Suppressor macrophage (primary cell): Measurements from ENCODE around the gene TAF8.
A peak's percentile ranks its signal among the peaks of the same experiment; 100 is the strongest.
"Not testable (repeated sequence)": the region's sequence is repeated elsewhere in the genome, so short reads cannot be mapped to it uniquely, and the experiment has no call there.

ENCODE experiments used
- DNase-seq, 4 experiments: peaks; one replicate each; pipeline ENCODE4 v3.0.0-alpha.2; 2020 to 2022
- total RNA-seq, 17 experiments: gene quantifications; one replicate each; lab custom pipeline; 2026; ENCODE audit warnings: mixed read lengths in 6 of 17, inconsistent platforms in 3 of 17; lab: John Stamatoyannopoulos, UW

Gene TAF8, protein sequence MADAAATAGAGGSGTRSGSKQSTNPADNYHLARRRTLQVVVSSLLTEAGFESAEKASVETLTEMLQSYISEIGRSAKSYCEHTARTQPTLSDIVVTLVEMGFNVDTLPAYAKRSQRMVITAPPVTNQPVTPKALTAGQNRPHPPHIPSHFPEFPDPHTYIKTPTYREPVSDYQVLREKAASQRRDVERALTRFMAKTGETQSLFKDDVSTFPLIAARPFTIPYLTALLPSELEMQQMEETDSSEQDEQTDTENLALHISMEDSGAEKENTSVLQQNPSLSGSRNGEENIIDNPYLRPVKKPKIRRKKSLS
- total RNA-seq, result 16.0 to 34.3 (median 24.3) reads per million in 17 experiments

GRCh38 chr6:42050297-42051267 is at the start of gene TAF8:
Gene TAF8 (plus strand): TSS chr6:42050524. CDS start chr6:42050542, 18 bp downstream.
- DNase-seq, result peak; percentile 93 to 96 (median 95)

GRCh38 chr6:42001506-42001905 is 48.8 kb upstream of the TAF8 start:
- no peak for DNase-seq

- DNase-seq, result not testable (repeated sequence)
These were observed 46.7 kb upstream of the TAF8 start for GRCh38 chr6:42003658-42004057.

DNA sequence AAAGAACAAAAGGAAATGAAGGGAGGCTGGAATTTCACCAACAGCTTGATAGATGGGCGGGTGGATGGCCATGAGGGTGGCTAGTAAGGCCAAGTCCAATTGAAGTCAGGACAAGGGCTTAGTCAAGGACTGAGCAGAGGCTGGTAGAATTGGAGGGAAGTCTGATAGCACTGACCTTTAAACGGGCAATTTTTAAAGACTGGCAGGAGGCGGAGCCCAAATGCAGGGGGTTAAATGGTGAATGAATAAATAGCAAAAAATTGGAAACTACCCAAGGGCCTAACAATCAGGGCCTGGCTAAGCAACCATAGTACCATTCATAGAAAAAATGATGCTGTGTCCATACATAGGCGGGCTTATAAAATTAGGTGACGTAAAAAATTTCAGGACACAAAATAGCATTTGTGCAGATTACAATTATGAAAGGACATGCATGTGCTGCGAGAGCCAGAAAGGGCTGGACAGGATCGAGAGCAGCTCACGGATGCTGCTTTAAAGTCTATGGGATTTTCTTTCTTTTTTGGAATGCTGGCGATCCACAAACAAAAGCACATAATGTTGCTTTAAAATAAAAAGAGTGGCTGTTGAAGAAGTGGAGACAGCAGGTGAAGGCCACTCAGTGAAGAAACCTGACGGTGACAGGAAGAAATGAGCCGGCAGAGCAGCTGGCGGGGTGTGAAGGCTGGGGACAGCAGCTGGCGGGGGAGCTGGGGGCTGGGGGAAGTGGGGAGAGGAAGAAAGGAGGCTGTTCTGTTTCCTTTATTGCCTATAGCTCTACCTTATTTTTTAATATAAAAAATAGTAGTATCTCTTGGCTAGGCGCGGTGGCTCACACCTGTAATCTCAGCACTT is 42.8 kb upstream of the TAF8 start:
- peak in 1 of 4 experiments; percentile 23 for DNase-seq

DNA sequence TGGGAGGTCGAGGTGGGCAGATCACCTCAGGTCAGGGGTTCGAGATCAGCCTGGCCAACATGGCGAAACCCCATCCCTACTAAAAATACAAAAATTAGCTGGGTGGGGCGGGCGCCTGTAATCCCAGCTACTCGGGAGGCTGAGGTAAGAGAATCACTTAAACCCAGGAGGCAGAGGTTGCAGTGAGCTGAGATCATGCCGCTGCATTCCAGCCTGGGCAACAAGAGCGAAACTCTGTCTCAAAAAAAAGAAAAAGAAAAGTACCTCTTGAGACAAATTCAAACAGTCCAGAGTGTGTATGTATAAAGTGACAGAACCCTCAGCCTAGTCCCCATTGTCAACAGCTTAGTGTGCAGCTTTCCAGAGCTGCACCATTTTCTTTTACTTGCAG is 42.2 kb upstream of the TAF8 start:
- not testable (repeated sequence) for DNase-seq

DNA sequence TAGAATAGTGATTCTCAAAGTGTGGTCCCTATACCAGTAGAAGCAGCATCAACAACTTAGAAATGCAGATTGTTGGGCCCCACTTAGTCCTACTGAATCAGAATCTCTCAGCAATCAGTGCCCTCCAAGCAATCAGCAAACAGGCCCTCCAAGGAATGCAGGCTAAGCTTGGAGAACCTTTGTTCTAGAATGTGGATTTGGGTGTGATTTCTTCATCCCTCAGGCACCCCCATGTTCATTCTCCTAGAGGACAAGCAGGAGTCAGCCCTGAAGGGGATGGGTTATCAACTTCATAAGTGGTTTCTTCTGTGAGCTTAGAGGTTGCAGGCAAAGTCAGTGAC is 40.5 kb upstream of the TAF8 start:
- DNase-seq, result no peak

DNA sequence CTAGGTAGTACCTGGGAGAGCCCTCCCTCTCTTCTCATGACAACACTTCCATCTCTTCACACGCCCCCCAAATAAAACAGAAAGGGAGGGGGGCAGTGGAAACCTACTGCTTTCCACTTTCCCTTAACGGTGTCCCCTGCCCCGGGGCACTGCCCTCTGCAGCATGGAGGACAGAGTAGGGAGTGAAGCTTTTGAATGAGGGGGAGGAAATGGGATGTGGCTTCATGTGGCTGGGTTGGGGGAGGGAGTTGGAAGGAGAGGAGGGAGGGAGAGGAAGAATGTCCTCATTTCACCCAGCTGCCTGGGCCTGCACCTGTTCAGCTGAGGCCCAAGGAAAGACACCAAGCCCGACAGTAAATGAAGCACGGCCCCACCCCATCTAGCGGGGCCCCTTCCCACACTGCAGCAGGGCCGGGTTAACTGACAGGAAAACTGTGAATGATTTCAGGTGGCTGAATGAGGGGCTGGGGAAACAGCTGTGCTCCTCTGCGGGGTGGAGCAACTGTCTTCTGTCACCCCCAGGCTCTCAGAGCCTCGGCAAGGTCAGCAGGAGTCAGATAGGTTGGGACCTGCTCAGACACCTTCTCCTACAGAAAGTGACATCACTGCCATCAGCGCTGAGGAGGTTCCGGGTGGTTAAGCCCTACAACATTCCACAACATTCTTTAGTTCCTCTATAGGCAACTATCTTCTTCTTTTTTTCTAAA is 40.0 kb upstream of the TAF8 start:
- DNase-seq, result peak; percentile 48 to 85 (median 70)

DNA sequence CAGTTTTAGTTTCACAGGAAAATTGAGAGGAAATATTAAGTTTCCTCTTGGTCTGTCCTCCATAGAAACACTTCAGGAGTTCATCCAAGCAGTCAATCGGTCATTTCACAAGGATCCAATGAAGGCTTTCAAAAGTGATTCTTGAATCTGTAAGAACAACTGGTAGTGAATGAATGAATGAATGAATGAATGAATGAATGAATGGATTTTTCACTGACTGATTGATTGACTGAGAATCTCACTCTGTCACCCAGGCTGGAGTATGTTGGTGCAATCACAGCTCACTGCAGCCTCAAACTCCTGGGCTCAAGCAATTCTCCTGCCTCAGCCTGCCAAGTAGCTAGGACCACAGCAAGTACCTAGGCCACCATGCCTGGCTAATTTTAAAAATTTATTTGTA is 39.4 kb upstream of the TAF8 start:
- no peak for DNase-seq

GRCh38 chr6:42012501-42013133 is 37.7 kb upstream of the TAF8 start:
- no peak for DNase-seq

DNA sequence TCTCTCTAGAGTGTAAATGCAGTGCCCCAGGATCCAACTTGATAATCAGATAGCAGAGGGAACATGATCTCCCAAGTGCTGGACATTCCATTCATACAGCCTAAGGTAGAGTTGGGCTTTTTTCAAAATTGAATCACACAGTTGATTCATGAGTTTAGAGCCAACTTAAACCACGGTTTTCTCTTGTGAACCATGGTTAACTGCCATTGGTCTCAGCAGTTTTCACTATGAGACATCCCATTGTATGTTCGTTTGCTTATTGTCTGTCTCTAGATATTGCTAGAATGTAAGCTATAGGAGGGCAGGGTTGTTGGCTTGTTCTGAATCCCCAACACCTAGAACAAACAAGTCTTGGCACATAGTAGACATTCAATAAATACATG is 37.2 kb upstream of the TAF8 start:
- DNase-seq, result no peak

GRCh38 chr6:42017021-42017643 is 33.2 kb upstream of the TAF8 start:
- DNase-seq, result peak; percentile 70 to 81 (median 76)

GRCh38 chr6:42020967-42021366 is 29.4 kb upstream of the TAF8 start:
- DNase-seq, result no peak

DNA sequence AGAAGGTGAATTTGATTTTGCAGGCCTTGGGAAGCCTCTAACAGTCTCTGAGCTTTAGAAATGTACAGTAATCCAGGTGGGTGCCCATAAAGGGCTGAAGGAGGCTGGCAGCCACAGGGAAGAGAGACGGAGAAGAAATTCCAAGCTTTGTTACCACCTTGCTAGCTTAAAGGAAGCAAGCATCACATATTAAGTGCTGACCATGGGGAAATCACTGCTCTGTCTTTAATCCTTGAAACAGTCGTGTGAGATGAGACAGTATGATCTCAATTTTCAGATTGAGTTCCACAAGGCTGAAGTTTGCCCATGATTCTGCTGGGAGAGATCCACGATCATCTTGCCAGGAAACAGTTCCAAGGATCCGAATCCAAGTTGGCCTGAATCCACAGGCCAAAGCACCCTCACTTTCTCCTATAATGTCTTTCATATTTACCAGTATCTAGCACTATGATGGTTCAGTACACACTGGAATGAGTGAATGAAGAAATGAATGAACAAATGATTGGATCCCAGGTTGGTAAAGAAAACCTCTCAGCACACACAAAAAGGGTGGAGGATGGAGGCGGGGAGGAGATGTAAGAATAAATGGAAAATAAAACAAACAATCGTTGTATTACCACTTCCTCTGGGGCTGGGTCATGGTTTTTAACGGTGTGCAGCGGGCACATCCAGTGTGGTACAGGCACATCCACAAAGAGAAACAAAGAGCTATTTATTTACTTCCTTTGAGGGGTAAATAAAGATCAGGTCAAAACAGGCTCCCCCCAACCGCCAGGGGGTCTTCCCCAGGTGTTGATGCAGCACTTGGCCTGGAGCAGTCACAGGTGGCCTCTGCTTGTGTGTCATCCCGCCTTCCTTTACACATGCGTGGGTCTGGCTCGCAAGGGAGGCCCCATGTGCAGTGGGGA is 28.2 kb upstream of the TAF8 start:
- DNase-seq, result peak in 1 of 4 experiments; percentile 13

- peak in 1 of 4 experiments; percentile 41 for DNase-seq
These were observed 27.5 kb upstream of the TAF8 start for GRCh38 chr6:42022755-42023384.

DNA sequence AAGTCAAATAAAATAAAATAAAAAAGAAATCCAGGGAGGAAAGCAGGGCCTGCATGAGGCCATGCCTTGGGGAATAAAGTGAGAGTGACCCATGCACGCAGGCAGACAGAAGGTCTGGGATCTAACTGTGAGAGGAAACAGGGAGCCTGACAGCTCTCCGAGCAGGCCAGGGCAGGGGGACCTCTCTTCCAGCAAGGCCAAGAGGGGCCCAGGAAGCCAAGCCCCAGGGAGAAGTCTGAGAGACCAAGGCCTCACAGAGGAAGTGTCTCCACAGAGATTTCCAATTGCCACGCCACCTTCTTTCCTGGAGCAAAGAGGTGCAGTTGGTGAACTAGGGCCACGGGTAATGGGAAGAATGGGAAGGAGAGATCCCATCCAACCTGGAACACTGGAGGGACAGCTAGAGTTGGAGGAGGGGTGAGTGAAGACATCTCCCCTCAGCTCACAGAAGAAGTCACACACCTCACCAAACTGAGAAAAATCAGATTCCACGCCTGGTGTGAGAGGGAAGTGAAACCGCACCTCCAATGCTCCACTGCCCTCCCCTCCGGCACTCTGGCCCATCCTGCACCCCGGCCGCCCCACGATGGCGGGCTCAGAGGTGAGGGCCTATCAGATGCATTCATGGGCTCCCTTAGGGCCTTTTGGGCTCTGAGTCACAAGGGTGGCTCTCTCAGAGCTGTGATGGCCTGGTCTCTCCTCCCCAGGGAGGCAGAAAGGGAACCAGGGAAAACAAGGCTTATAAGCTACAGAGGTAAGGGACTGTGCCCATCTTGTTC is 25.1 kb upstream of the TAF8 start:
- DNase-seq, result peak in 2 of 4 experiments; percentile 13 to 42

DNA sequence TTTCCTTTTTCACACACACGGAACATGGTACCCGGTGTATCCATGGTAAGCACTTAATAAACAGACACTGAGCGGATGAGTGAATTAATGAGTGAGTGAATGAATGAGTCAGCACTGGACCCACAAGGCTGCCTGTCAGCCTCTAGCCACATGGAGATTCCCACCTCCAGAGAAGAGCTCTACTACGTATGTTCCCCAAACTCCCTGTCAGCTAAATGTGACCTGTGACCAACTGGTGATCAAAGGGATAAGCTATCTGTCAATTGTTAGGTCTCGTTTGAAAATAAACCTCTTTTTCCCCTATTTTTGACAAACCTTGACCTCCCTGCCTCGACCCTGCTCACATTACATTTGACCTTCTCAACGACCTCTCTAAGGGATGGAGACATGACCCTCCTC is 24.5 kb upstream of the TAF8 start:
- DNase-seq, result peak in 2 of 4 experiments; percentile 46 to 60

DNA sequence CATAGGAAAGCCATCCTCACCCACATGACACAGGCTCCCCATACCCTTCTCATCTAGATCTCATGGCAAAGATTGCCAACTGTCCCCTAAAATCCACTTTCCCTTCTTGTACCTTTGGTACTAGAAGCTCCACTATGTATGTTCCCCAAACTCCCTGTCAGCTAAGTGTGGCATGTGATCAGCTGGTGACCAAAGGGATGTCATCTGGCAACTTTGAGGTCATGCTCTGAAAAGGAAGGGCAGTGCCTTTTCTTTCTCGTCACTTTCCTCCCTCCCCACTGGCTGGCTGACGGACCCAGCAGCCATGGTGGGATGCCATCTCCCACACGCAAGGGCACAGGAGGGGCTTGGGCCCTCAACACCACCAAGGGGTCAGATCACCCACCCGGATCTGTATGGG is 23.8 kb upstream of the TAF8 start:
- DNase-seq, result peak; percentile 72 to 87 (median 81)
